NCI-H146 treated with DMSO at 0.1 percent for 48 hours (cell line): ENCODE measurements around the gene VPS26C.
"Not testable (repeated sequence)": the region's sequence is repeated elsewhere in the genome, so short reads cannot be mapped to it uniquely, and the experiment has no call there.

Experiments used
- DNase-seq: peaks from one replicate; lab custom pipeline; 2025; ENCODE audit not compliant: unreplicated experiment; lab: John Stamatoyannopoulos, UW

Gene VPS26C

GRCh38 chr21:37231671-37232070, 35.5 kb downstream of the VPS26C start:
- DNase-seq: no peak

GRCh38 chr21:37231249-37231645, 35.9 kb downstream of the VPS26C start:
- no peak for DNase-seq

GRCh38 chr21:37230632-37231248, 36.4 kb downstream of the VPS26C start:
- peak; percentile 28 for DNase-seq

- no peak for DNase-seq
These were observed 39.1 kb downstream of the VPS26C start for GRCh38 chr21:37228003-37228400.

GRCh38 chr21:37227071-37228002, 39.8 kb downstream of the VPS26C start:
- DNase-seq: no peak

- DNase-seq: no peak
These were observed 40.9 kb downstream of the VPS26C start for GRCh38 chr21:37226041-37226920.

- no peak for DNase-seq
These were observed 42.0 kb downstream of the VPS26C start for GRCh38 chr21:37224861-37225839.

- no peak for DNase-seq
These were observed 43.3 kb downstream of the VPS26C start for GRCh38 chr21:37223804-37224345.

- DNase-seq: not testable (repeated sequence)
These were observed 44.9 kb downstream of the VPS26C start for GRCh38 chr21:37222248-37222647.

GRCh38 chr21:37220981-37221664, 46.0 kb downstream of the VPS26C start:
- no peak for DNase-seq

GRCh38 chr21:37220433-37220980, 46.6 kb downstream of the VPS26C start:
- DNase-seq: no peak

- DNase-seq: no peak
These were observed 47.2 kb downstream of the VPS26C start for GRCh38 chr21:37219761-37220432.

- DNase-seq: no peak
These were observed 52.2 kb downstream of the VPS26C start for GRCh38 chr21:37214952-37215351.

- DNase-seq: no peak
These were observed 56.3 kb downstream of the VPS26C start for GRCh38 chr21:37210799-37211198.

- no peak for DNase-seq
These were observed 57.0 kb downstream of the VPS26C start for GRCh38 chr21:37210130-37210529.

GRCh38 chr21:37208741-37209225, 58.4 kb downstream of the VPS26C start:
- no peak for DNase-seq

- no peak for DNase-seq
These were observed 58.9 kb downstream of the VPS26C start for GRCh38 chr21:37208056-37208721.
